ENCODE results near the gene NXN. TPM values are rescaled to one million over a fixed set of nuclear protein-coding genes. Genes with fewer than 3 reads are reported as not detected.

Gene NXN
- polyA plus RNA-seq, 1 donor from 2014 or later = 14.8 TPM

- Histone ChIP-seq H2AFZ (ENCODE audit: low read depth, low read length) (no peak overlapping the region), H3K4me3 (ENCODE audit: low read length) (no peak overlapping the region), H3K4me2 (ENCODE audit: low read length) (no peak overlapping the region), H3K9me3 (ENCODE audit: low read length) (no peaks in the 10 kb centered on the region), H3K36me3 (ENCODE audit: insufficient read depth, low read length) (no peaks in the 10 kb centered on the region), H3F3A (ENCODE audit: insufficient read depth, low read length, poor library complexity, severe bottlenecking) (no peaks in the 10 kb centered on the region), H4K20me1 (ENCODE audit: insufficient read depth) (no peaks in the 10 kb centered on the region), H3K27me3 (ENCODE audit: insufficient read depth, low read depth, low read length) (no peaks in the 10 kb centered on the region), H3K27ac (ENCODE audit: low read length) (no peak overlapping the region), H3K9ac (ENCODE audit: low read length) (no peak overlapping the region), H3K79me2 (replicated peaks; ENCODE audit: insufficient read depth, low read length) (no peaks in the 10 kb centered on the region), H3K9me2 (ENCODE audit: insufficient read depth, low read length) (no peaks in the 10 kb centered on the region)
- no peak for TF ChIP-seq MXI1 (conservative IDR thresholded peaks at IDR 0.05; ENCODE audit: poor library complexity, severe bottlenecking)
- TF ChIP-seq REST (IDR thresholded peaks at IDR 0.05; ENCODE audit: borderline replicate concordance) = no peak
- TF ChIP-seq POLR2AphosphoS5 (IDR thresholded peaks at IDR 0.05) = no peak
- no peak for TF ChIP-seq SMC3 (conservative IDR thresholded peaks at IDR 0.05; ENCODE audit: poor library complexity)
- TF ChIP-seq EZH2 (IDR thresholded peaks at IDR 0.05; ENCODE audit: borderline replicate concordance, insufficient read depth, low read length, poor library complexity, severe bottlenecking) = no peak
Observed at GRCh38 chr17:1024076-1024475, 44.5 kb upstream of the NXN start.

GRCh38 chr17:1022278-1023024 lies 42.9 kb upstream of the NXN start:
- H3K79me2 ChIP-seq (replicated peaks; ENCODE audit: insufficient read depth, low read length) = no peaks in the 10 kb centered on the region
- H3K4me3 ChIP-seq (ENCODE audit: low read length) = no peak overlapping the region
- H3K27me3 ChIP-seq (ENCODE audit: insufficient read depth, low read depth, low read length) = no peaks in the 10 kb centered on the region
- H3K9me2 ChIP-seq (ENCODE audit: insufficient read depth, low read length) = no peaks in the 10 kb centered on the region
- no peaks in the 10 kb centered on the region for H4K20me1 ChIP-seq (ENCODE audit: insufficient read depth)
- no peak for TF ChIP-seq SMC3 (conservative IDR thresholded peaks at IDR 0.05; ENCODE audit: poor library complexity)
- no peak for TF ChIP-seq RAD21 (conservative IDR thresholded peaks at IDR 0.05)
- no peak for TF ChIP-seq POLR2AphosphoS5 (IDR thresholded peaks at IDR 0.05)
- TF ChIP-seq TAF1 (IDR thresholded peaks at IDR 0.05; ENCODE audit: low read depth) = no peak
- no peaks in the 10 kb centered on the region for H3K9me3 ChIP-seq (ENCODE audit: low read length)
- no peak overlapping the region for H3K4me2 ChIP-seq (ENCODE audit: low read length)
- H3F3A ChIP-seq (ENCODE audit: insufficient read depth, low read length, poor library complexity, severe bottlenecking) = no peaks in the 10 kb centered on the region
- H2AFZ ChIP-seq (ENCODE audit: low read depth, low read length) = no peak overlapping the region
- H3K9ac ChIP-seq (ENCODE audit: low read length) = no peak overlapping the region
- H3K36me3 ChIP-seq (ENCODE audit: insufficient read depth, low read length) = no peaks in the 10 kb centered on the region
- H3K27ac ChIP-seq (ENCODE audit: low read length) = no peak overlapping the region

DNA sequence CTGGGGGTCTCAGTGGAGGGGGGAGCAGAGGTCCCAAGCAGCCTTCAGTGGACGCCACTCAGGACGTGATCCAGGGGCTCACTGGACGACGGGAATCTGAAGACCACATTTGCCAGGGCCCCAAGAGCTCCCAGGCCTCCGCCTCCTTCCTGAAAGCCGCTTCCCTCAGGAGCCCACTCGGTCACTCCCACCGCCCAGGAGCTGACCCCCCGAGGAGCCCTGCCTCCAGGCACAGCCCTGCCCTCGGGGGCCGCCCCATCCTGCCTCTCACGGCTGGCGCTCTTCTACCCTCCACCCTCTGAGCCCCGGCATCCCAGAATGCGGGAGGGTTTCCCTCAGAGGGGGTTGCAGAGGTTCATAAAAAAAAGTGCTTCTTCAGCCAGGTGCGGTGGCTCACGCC lies 41.6 kb upstream of the NXN start:
- H3K27ac ChIP-seq (ENCODE audit: low read length) = no peak overlapping the region
- no peaks in the 10 kb centered on the region for H3K9me3 ChIP-seq (ENCODE audit: low read length)

More for the DNA sequence above, 41.6 kb upstream of the NXN start:
- Histone ChIP-seq H3K9me2 (ENCODE audit: insufficient read depth, low read length) (no peaks in the 10 kb centered on the region), H2AFZ (ENCODE audit: low read depth, low read length) (no peak overlapping the region), H3K36me3 (ENCODE audit: insufficient read depth, low read length) (no peaks in the 10 kb centered on the region), H3K4me2 (ENCODE audit: low read length) (no peak overlapping the region), H3F3A (ENCODE audit: insufficient read depth, low read length, poor library complexity, severe bottlenecking) (no peaks in the 10 kb centered on the region), H4K20me1 (ENCODE audit: insufficient read depth) (no peaks in the 10 kb centered on the region), H3K4me3 (ENCODE audit: low read length) (no peak overlapping the region), H3K9ac (ENCODE audit: low read length) (no peak overlapping the region), H3K79me2 (replicated peaks; ENCODE audit: insufficient read depth, low read length) (no peaks in the 10 kb centered on the region), H3K27me3 (ENCODE audit: insufficient read depth, low read depth, low read length) (no peaks in the 10 kb centered on the region)
- TF ChIP-seq POLR2AphosphoS5 (IDR thresholded peaks at IDR 0.05) (no peak), EP300 (conservative IDR thresholded peaks at IDR 0.05; ENCODE audit: poor library complexity, severe bottlenecking) (no peak), CTCF (IDR thresholded peaks at IDR 0.05; ENCODE audit: poor library complexity, severe bottlenecking) (no peak), SMC3 (conservative IDR thresholded peaks at IDR 0.05; ENCODE audit: poor library complexity) (no peak), MXI1 (conservative IDR thresholded peaks at IDR 0.05; ENCODE audit: poor library complexity, severe bottlenecking) (no peak), TAF1 (IDR thresholded peaks at IDR 0.05; ENCODE audit: low read depth) (no peak), RAD21 (conservative IDR thresholded peaks at IDR 0.05) (no peak)
